NCI-H2029 treated with DMSO at 0.1 percent for 48 hours (cell line): ENCODE data around the gene KMT2B.
A peak's percentile ranks its signal among the peaks of the same experiment; 100 is the strongest.
"Not testable (repeated sequence)": the region's sequence is repeated elsewhere in the genome, so short reads cannot be mapped to it uniquely, and the experiment has no call there.

ENCODE experiments used
- DNase-seq: peaks from one replicate; lab custom pipeline; 2025; lab: John Stamatoyannopoulos, UW

KMT2B gene, protein sequence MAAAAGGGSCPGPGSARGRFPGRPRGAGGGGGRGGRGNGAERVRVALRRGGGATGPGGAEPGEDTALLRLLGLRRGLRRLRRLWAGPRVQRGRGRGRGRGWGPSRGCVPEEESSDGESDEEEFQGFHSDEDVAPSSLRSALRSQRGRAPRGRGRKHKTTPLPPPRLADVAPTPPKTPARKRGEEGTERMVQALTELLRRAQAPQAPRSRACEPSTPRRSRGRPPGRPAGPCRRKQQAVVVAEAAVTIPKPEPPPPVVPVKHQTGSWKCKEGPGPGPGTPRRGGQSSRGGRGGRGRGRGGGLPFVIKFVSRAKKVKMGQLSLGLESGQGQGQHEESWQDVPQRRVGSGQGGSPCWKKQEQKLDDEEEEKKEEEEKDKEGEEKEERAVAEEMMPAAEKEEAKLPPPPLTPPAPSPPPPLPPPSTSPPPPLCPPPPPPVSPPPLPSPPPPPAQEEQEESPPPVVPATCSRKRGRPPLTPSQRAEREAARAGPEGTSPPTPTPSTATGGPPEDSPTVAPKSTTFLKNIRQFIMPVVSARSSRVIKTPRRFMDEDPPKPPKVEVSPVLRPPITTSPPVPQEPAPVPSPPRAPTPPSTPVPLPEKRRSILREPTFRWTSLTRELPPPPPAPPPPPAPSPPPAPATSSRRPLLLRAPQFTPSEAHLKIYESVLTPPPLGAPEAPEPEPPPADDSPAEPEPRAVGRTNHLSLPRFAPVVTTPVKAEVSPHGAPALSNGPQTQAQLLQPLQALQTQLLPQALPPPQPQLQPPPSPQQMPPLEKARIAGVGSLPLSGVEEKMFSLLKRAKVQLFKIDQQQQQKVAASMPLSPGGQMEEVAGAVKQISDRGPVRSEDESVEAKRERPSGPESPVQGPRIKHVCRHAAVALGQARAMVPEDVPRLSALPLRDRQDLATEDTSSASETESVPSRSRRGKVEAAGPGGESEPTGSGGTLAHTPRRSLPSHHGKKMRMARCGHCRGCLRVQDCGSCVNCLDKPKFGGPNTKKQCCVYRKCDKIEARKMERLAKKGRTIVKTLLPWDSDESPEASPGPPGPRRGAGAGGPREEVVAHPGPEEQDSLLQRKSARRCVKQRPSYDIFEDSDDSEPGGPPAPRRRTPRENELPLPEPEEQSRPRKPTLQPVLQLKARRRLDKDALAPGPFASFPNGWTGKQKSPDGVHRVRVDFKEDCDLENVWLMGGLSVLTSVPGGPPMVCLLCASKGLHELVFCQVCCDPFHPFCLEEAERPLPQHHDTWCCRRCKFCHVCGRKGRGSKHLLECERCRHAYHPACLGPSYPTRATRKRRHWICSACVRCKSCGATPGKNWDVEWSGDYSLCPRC (N-terminal part only)

DNA sequence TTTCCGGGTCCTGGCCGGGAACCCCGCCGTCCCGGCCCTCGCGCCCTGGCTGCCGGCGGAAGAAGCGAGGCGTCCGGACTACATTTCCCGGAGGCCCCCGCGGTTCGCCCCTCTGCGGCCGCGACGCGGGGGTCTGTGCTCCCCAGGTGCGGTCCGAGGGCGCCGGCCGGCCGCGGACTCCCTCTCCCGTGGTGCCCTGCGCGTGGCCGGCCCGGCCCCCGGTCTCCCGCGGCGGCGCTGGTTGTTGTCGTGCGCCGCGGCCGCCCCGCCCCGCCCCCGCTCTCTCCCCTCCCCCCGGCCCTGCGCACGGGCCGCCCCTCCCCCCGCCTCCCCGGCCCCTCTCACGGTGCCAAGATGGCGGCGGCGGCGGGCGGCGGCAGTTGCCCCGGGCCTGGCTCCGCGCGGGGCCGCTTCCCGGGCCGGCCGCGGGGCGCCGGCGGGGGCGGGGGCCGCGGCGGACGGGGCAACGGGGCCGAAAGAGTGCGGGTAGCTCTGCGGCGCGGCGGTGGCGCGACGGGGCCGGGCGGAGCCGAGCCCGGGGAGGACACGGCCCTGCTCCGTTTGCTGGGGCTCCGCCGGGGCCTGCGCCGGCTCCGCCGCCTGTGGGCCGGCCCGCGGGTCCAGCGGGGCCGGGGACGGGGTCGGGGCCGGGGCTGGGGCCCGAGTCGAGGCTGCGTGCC is at the start of gene KMT2B:
Gene KMT2B, plus strand, starts transcription at position 339 of the 680 bp plus-strand sequence. Its CDS starts 16 bp downstream, at position 355.
- DNase-seq = no peak

DNA sequence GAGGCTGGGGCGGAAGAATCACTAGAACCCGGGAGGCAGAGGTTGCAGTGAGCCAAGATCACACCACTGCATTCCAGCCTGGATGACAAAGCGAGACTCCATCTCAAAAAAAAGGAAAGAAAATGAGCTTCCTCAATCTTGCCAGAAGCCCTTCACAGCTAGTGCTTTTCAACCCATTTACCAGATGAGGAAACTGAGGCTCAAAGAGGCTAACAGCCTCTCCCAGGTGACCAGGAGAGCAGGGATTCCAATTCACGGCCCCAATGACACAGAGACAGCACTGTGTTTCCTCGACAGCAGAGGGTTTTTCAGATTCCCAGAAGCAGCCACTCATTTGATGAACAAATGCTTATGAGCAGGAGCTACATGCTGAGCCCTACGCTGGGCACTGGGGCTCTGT is 48.2 kb upstream of the KMT2B start:
- DNase-seq = no peak

DNA sequence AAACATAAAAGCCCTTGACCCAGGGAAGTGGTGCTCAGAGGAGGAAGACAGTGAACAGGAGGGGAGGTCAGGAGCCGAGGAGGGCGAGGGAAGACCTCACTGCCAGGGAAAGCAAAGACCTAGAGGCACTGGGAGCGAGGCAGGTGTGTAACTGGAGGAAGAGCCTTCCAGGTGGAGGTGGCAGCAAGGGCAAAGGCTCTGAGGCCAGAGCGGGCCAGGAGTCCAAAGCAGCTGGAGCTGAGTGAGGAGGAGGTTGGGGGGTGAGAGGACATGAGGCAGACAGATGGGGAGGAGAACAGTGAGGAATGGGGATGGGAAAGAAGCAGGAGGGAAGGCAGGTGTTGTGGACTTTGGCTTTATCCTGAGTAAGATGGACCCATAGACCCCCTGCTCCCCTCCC is 47.8 kb upstream of the KMT2B start:
- DNase-seq = no peak

DNA sequence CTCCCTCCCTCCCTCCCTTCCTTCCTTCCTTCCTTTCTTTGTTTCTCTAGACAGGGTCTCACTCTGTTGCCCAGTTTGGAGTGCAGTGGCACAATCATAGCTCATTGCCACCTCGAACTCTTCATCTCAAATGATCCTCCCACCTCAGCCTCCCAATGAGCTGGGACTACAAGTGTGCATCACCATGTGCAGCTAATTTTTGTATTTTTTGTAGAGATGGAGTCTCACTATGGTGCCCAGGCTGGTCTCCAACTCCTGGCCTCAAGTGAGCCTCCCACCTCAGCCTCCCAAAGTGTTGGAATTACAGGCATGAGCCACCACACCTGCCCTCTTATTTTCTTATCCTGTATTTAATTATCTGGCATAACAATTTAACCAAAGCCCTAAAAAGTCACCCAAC is 47.1 kb upstream of the KMT2B start:
- no peak for DNase-seq

DNA sequence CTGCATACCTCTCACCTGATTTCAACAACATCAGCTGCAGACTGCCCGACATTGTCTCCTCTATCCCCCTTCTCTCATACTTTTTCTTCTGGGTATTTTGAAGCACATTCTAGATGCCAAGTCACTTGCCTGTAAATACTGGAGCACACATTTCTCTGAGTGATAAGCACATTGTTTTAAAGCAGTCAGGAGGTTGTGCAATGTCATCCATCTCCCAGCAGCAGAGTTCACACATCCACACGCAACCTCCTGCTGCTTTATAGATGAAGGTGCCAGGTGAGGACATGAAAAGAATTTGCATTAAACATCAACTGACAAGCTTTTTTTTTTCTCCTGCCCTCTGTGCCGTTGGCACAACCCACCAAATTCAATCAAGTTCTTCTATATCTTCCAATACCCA is 46.0 kb upstream of the KMT2B start:
- DNase-seq = no peak

DNA sequence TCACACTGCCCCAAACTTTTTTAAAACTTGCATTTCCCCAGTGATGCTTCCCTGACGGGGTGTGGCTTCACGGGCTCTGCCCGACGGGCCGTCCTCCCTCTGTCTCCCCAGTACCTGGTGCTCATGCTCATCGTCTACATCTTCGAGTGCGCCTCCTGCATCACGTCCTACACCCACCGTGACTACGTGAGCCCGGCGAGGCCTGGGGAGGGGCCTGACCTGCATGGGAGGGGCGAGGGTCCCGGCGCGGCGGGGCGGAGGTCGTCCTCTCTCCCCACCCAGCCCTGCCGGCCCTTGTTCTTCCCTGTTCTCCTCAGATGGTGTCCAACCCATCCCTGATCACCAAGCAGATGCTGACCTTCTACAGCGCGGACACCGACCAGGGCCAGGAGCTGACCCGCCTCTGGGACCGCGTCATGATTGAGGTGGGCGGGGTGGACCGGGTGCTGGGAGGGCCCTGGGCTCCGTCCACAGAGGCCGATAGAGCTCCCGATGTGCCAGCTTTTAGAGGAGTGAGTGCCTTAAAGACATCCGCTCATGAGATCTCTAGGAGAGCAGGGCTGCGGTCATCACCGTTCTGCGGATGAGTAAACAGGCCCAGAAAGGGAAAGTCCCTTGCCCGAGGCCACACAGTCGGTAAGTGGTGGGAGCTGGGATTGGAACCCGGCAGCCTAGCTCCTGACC is 44.5 kb upstream of the KMT2B start:
- no peak for DNase-seq

DNA sequence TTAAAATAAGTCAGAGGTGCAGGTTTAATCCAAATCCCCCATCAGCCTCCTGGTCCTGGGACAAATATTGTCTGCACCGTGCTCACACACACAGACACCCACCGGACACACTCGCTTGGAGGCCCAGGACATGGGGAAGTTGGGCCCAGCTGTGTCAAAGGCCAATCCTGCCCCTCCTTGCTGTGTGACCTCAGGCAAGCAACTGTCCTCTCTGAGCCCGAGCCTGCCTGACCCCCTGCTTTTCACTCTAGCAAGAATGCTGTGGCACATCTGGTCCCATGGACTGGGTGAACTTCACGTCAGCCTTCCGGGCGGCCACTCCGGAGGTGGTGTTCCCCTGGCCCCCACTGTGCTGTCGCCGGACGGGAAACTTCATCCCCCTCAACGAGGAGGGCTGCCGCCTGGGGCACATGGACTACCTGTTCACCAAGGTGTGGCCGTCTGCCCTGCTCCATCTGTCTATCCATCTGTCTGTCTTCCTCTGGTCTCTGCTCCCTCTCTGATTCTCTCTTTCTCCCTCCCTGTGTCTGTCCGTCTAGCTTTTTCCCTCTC is 42.1 kb upstream of the KMT2B start:
- no peak for DNase-seq

DNA sequence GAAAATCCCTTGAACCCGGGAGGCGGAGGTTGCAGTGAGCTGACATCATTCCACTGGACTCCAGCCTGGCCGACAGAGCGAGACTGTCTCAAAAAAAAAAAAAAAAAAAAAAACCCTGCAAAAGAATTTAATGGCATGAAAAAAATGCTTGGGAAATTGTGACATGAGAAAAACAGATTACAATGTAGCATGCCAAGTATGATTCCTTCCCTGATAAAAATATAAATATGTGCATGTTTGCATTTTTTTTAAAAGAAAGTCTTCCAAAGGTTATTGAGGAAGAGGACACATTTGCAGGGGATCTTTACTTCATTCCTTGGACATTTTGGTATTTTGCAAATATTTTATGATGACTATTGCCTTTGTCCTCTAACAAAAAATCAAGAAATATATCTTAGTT is 28.0 kb upstream of the KMT2B start:
- DNase-seq = no peak

DNA sequence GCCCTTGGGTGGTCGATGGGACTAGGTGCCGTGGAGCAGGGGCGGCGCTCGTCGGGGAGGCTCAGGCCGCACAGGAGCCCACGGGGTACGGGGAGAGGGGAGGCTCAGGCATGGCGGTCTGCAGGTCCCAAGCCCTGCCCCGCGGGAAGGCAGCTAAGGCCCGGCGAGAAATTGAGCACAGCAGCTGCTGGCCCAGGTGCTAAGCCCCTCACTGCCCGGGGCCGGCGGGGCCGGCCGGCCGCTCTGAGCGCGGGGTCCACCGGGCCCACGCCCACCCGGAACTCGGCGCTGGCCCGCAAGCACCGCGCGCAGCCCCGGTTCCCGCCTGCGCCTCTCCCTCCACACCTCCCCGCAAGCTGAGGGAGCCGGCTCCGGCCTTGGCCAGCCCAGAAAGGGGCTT is 26.7 kb upstream of the KMT2B start:
- DNase-seq = not testable (repeated sequence)

DNA sequence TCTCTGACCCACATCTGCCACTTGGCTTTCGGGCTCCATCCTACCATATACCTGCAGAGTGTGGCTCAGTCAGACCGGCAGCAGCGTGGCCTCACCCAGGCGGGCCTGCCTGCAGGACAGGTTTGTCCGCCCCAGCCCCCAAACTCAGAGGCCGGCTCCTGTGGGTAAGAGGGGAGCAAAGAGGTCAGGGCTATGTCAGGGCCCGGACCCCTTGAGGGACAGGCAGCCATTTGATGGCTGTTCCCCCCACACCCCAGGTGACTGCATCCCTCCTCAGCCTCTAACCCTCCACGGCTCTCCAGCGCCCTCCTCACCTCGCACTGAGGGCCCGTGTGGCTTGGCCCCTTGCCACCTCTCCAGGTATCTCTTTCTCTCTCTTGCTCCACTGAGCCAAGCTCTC is 25.8 kb upstream of the KMT2B start:
- DNase-seq = no peak

DNA sequence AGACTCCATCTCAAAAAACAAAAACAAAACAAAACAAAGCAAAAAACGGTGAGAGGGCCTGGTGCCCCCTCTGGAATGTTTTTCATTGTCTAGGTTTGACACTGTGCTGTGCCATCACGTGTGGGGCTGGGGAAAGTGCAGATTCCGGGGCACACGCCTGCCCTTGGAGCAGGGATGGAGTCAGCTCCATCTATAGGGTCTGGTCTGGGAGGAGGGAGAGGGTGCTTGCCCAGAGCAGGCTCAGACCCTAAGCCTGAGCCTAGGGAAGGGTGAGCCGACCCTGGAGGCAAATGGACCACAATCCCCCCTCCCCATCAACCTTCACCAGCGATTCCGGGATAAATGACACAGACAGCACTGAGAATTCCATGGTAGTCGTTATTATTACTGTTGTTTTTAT is 24.4 kb upstream of the KMT2B start:
- no peak for DNase-seq

DNA sequence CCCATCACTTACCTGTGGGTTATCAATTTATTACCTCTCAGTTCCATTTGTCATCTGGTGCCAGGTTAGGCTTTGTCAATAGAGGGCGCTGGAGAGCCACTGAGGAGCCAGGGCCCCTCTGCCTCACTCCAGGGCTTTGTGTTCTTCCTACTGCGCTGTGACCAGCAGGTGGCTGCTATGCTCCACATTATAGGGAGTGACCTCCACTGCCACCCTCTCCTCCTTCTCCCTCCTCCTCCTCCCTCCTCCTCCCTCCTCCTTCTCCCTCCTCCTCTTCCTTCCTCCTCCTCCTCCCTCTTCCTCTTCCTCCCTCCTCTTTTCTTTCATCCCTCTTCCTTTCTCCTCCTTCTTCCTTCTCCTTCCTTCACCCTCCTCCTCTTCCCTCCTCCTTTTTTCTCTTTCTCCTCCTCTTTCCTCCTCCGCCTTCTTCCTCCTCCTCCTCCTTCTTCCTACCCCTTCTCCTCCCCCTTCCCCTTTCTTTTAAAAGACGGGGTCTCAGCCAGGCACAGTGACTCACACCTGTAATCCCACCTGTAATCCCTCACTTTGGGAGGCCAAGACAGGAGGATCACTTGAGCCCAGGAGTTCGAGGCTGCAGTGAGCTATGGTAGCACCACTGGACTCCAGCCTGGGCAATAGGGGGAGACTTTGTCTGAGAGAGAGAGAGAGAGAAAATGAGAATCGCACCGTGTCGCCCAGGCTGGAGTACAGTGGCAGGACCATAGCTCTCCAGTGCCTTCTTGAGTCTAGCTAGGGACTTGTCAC is 23.8 kb upstream of the KMT2B start:
- DNase-seq = peak; percentile 71

DNA sequence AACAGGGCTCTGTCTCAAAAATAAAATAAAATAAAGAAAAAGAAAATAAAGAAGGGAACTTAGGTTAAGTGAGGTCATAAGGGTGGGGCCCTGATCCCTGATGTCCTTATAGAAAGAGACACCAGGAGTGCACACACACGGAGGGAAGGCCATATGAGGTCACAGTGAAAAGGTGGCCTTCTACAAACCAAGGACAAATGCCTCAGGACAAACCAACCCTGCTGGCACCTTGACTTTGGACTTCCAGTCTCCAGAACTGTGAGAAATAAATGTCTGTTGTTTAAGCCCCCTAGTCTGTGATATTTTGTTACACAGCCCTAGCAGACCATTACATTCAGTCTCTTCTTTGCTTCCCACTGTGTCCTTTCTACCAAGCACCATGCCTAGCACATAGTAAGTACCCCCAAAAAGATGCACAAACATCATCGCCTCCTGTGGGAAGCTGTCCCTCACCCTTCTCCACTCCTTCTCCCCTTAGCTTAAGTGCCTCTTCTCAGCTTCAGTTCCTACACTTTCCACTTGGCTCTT is 21.8 kb upstream of the KMT2B start:
- DNase-seq = no peak

DNA sequence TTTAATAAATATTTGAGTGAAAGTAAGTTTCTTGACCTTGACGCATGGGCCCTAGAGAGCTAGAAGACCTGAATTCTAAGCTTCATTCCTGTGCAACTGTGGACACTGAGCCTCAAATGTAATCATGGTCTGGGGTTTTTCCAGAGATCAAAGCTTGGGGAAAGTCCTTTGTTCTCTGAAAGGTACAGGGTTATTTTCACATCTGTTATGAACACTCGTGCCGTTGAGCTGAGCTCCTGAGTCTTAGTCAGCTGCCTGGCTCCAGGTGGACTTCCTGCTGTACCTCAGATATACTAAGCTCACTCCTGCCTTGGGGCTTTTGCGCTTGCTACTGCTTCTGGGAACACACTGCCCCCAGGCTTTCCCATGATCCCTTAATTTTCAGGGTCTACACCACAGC is 21.0 kb upstream of the KMT2B start:
- DNase-seq = no peak

DNA sequence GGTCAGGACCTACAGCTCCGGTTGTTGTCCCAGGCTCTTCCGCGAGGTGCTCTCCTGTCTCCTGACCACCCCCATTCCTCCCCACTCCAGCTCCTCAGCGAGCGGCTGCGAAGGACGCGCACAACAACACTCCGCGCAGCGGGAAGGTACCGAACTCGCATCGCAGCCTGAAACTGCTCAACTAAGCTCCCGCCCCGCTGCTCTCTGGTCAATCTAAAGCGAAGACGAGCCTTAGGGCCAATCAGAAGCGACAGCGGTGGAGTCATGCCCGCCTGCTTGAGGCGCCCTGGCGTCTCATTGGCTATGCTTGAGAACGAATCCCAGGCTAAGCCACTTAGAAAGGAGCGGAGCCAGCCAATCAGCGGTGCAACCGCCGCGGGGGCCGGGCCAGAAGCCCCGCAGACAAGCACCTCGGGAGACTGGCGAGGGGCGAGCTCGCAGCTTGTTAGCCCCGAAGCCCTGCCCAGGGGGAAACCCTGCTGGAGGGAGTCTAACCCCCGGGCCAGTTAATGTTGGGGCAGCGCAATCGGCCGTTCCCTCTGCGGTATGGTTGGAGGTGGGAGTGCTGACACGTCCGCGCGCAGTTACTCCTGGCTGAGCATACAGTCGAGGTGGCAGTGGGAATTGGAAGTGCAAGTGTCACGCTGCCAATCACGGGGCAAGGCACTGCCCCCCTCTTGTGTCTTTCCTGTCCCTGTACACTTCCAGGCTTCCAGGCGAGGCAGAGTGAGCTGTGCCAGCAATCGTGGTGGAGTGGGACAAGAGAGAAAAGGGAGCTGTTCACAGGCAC is 15.4 kb upstream of the KMT2B start:
- peak; percentile 90 for DNase-seq

DNA sequence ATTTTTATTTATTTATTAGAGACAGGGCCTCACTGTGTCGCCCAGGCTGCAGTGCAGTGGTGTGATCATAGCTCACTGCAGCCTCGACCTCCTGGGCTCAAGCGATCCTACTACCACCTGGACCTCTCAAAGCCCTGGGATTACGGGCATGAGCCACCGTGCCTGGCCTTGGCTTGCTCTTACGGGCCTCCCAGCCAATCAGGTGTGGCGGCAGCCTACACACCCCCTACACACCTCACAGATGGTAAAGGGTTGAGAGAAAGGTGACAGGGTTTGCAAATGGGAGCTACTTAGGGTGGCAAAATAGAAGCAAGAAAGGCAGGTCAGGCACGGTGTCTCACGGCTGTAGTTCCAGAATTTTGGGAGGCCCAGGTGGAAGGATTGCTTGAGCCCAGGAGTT is 14.5 kb upstream of the KMT2B start:
- DNase-seq = no peak

DNA sequence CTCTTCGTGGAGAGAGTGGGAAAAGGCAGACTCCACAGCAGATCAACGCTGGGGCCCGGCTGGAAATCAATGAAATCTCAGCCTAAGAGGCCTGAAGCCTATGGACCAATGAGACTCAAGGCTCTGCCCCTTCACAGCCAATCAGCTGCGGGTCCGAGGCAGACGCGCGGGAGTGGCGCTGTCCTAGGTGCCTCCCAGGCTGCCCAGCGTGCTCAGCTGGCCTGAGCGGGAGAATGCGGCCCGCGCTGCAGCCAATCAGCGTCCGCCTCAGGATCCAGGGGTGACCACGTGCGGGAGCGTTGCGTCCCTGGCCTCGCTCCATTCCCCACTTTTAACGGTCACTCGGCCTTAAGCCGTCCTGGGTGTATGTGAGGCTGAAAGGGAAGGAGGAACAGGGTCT is 13.6 kb upstream of the KMT2B start, which contains the start of gene ZBTB32:
Gene ZBTB32, plus strand, starts transcription at position 341 of the 400 bp plus-strand sequence. CDS start 10,069 bp downstream, outside the sequence.
- DNase-seq = no peak

DNA sequence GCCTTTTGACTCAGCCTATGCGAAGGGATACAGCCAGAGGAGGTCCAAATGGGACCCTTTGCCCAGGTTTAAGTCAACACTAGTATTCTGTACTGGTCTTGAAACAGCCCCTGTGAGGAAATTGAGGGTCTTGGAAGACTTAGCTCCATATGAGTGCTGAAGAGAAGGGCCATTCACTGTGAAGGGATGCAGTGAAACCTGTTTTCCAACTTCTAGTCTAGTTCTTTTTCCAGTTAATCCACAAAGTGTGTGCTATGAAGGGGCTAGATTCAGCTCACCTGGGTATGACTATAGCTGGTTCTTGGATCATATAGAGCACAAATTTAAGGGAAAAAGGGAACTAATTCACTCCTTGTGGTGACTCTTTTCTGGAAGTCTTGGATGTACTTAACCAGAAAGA is 9.4 kb upstream of the KMT2B start:
- no peak for DNase-seq
